ENCODE measurements around the gene ZBP1. TPM values are rescaled to one million over a fixed set of nuclear protein-coding genes. Genes with fewer than 3 reads are reported as not detected.

The ZBP1 gene
- total RNA-seq, 1 donor from 2014 or later, result not detected

DNA sequence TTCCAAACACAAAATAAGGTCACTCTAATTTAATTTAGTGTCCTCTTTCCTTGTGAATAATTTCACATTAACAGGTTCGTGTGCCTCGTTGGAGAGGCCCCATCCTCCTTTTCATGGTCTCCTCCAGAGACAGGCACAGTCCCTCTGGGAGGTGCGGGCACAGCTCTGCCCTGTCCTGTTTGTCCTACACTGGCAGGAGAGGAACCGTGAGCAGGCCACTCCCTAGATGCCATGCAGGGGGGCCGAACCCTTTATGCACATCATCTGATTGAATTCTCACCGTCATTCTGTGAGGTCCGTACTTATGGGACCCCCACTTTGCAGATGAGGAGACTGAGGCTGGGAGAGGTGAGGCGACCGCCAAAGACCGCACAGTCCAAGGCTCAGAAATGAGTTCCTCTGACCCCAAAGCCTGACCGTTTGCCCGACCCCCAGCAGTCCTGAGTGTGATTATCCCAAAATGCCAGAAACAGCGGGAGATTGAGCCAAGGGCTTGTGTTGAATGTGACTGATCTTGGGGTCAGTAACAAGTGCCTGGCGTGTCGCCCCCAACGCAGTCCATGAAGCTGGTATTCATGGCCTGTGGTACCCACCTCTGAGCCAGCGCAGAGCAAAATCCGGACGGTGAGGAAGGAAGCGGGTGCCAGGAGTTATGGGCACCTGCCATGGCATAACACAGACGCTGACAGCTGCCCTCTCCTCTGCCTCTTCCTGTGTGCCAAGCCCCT, 46.0 kb upstream of the ZBP1 start:
- TF ChIP-seq, protein P1, sequence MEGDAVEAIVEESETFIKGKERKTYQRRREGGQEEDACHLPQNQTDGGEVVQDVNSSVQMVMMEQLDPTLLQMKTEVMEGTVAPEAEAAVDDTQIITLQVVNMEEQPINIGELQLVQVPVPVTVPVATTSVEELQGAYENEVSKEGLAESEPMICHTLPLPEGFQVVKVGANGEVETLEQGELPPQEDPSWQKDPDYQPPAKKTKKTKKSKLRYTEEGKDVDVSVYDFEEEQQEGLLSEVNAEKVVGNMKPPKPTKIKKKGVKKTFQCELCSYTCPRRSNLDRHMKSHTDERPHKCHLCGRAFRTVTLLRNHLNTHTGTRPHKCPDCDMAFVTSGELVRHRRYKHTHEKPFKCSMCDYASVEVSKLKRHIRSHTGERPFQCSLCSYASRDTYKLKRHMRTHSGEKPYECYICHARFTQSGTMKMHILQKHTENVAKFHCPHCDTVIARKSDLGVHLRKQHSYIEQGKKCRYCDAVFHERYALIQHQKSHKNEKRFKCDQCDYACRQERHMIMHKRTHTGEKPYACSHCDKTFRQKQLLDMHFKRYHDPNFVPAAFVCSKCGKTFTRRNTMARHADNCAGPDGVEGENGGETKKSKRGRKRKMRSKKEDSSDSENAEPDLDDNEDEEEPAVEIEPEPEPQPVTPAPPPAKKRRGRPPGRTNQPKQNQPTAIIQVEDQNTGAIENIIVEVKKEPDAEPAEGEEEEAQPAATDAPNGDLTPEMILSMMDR (IDR thresholded peaks at IDR 0.05), result no peak
- H3K9me3 Mint-ChIP-seq (ENCODE audit: low read depth), result no peaks in the 10 kb centered on the region
- H3K36me3 Mint-ChIP-seq (ENCODE audit: low read depth), result peaks cover 3% of the 10 kb centered on the region
- no peak overlapping the region for H3K4me3 Mint-ChIP-seq (ENCODE audit: unreplicated experiment)
- no peak overlapping the region for H3K27ac Mint-ChIP-seq (ENCODE audit: unreplicated experiment)
- peak; percentile 59 for DNase-seq (ENCODE audit: low spot score)
- H3K27me3 Mint-ChIP-seq (ENCODE audit: low read depth), result no peaks in the 10 kb centered on the region
- H3K4me1 Mint-ChIP-seq (ENCODE audit: low read depth), result peaks cover 46% of the 10 kb centered on the region

DNA sequence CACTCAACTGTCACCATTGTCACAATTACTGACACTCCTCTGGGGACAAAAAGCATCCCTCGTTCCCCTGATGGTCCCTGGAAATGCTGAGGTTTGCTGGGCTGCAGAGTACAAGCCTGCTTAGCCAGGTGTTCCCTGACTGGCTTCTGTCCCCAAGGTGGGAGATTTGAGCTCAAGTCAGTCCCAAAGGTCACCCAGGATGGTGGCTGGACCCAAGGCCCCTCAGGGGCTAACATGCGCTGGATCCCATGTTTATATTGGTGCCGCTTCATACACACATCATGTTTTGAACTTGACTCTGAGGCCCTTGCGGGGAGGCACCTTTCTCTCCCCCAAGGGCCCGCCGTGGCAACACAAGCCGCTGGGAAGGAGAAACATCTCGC, 45.4 kb upstream of the ZBP1 start:
- H3K36me3 Mint-ChIP-seq (ENCODE audit: low read depth), result peaks cover 3% of the 10 kb centered on the region
- TF ChIP-seq, protein P1 (IDR thresholded peaks at IDR 0.05), result no peak
- no peaks in the 10 kb centered on the region for H3K9me3 Mint-ChIP-seq (ENCODE audit: low read depth)
- peak; percentile 42 for DNase-seq (ENCODE audit: low spot score)
- no peak overlapping the region for H3K4me3 Mint-ChIP-seq (ENCODE audit: unreplicated experiment)
- H3K27me3 Mint-ChIP-seq (ENCODE audit: low read depth), result no peaks in the 10 kb centered on the region
- H3K27ac Mint-ChIP-seq (ENCODE audit: unreplicated experiment), result no peak overlapping the region
- peaks cover 43% of the 10 kb centered on the region for H3K4me1 Mint-ChIP-seq (ENCODE audit: low read depth)

DNA sequence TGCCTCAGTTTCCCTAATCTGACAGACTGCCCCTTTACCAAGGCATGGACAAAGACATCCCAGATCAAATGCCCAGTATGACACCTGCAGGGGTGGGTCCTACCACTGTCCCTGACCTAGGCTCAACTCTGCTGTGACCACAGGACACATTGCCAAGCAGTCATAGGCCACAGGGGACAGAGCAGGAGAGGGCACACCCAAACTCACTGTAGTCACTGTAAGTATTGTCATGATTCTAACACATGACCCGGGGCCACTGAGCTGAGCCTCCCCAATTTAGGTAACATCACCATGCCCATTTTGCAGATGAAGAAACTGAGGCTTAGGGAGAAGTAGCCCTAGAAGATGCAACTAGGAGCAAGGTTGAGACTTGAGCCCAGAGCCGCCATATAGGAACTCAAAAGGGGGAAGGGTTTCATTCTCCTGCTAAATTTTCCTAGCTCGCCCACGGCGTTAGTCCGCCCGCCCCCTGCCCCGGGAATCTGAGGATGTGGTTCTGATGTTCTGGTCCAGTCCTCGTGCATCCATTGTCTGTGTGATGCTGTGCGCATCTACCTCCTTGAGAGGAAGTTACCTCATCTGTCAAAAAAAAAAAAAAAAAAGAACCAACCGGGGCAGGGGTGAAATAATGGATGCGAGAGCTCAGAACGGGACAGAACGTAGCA, 44.8 kb upstream of the ZBP1 start:
- Mint-ChIP-seq H3K9me3 (ENCODE audit: low read depth) (no peaks in the 10 kb centered on the region), H3K36me3 (ENCODE audit: low read depth) (peaks cover 1% of the 10 kb centered on the region), H3K4me3 (ENCODE audit: unreplicated experiment) (no peak overlapping the region), H3K27me3 (ENCODE audit: low read depth) (no peaks in the 10 kb centered on the region), H3K27ac (ENCODE audit: unreplicated experiment) (no peak overlapping the region), H3K4me1 (ENCODE audit: low read depth) (peaks cover 43% of the 10 kb centered on the region)
- TF ChIP-seq, protein P1 (IDR thresholded peaks at IDR 0.05), result no peak
- peak; percentile 37 for DNase-seq (ENCODE audit: low spot score)

DNA sequence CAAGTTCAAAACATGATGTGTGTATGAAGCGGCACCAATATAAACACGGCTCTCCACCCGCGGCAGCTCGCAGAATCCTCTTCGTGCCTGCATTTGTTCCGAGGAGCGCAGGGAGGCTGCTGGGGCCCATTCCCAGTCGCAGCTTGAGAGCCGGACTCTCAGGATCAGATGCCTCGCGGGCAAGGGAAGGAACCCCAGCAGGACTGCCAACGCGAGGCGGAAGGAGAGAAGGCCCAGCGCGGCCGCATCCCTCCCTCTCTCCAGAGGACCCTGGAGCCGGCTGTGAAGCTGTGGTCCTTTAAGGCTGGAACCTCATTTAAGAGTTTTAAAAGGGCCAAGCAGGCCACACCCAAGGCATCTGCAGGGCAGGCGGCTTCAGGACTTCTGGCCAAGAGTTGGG, 44.2 kb upstream of the ZBP1 start:
- no peak overlapping the region for H3K4me3 Mint-ChIP-seq (ENCODE audit: unreplicated experiment)
- peak; percentile 73 for DNase-seq (ENCODE audit: low spot score)
- peaks cover 2% of the 10 kb centered on the region for H3K36me3 Mint-ChIP-seq (ENCODE audit: low read depth)
- H3K9me3 Mint-ChIP-seq (ENCODE audit: low read depth), result no peaks in the 10 kb centered on the region
- no peak overlapping the region for H3K27ac Mint-ChIP-seq (ENCODE audit: unreplicated experiment)
- H3K4me1 Mint-ChIP-seq (ENCODE audit: low read depth), result peaks cover 43% of the 10 kb centered on the region
- TF ChIP-seq, protein P1 (IDR thresholded peaks at IDR 0.05), result no peak
- no peaks in the 10 kb centered on the region for H3K27me3 Mint-ChIP-seq (ENCODE audit: low read depth)

DNA sequence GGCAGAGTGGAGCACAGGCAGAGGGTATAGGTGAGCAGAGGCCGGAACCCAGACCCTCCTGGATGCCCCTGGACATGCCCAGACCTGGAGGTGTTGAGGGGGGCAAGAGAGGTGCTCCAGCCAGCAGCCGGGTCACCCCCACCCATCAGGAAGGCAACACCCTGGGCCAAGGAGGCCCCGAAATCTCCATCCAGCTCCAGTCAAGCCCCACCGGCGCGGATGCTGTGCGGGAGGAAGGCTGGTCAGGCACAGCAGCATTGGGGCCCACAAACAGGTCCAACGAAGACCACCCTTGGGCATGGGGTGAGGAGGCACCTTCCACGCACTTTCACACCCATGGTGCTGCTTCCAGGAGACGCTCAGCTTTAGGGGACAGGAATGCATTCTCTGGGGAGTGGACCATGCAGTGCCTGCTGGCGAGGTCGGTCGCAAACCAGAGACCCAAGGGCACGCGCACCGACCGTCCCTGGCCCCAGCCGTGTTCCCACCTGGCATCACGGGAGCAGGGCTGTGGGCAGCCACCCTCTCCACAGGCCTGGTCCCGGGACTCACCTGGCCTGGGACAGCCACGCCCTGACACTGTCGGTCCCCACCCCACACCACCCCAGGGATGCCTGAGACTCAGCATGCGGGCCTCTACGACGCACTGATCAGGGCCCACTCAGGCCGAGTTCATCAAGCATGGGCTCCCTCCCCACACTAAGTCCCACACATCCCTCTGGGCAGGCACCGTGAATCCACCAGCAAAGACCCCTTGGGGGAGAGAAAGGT, 43.6 kb upstream of the ZBP1 start:
- H3K27ac Mint-ChIP-seq (ENCODE audit: unreplicated experiment), result no peak overlapping the region
- no peaks in the 10 kb centered on the region for H3K9me3 Mint-ChIP-seq (ENCODE audit: low read depth)
- H3K27me3 Mint-ChIP-seq (ENCODE audit: low read depth), result no peaks in the 10 kb centered on the region
- no peak overlapping the region for H3K4me3 Mint-ChIP-seq (ENCODE audit: unreplicated experiment)
- DNase-seq (ENCODE audit: low spot score), result peak; percentile 87
- H3K4me1 Mint-ChIP-seq (ENCODE audit: low read depth), result peaks cover 42% of the 10 kb centered on the region
- peaks cover 4% of the 10 kb centered on the region for H3K36me3 Mint-ChIP-seq (ENCODE audit: low read depth)
- TF ChIP-seq, protein P1 (IDR thresholded peaks at IDR 0.05), result no peak
